Frontal cortex (tissue), 1 donor: ENCODE results near the gene BCKDK. TPM values are rescaled to one million over a fixed set of nuclear protein-coding genes. Genes with fewer than 3 reads are reported as not detected.

Source experiments
- total RNA-seq: library from RNA; depleted of rRNA; stranded (reverse); fragments of >200 nt; gene quantifications from one replicate; pipeline ENCODE4 v1.2.3, GENCODE V29; 2014

The BCKDK gene
- total RNA-seq, 1 donor from 2014 or later = 11.4 TPM

Other genes starting within 250 kb of the BCKDK start
- 41.6 TPM for gene BCL7C, start 214.3 kb upstream of the BCKDK start, total RNA-seq
- 0.41 TPM for gene CTF1, start 211.8 kb upstream of the BCKDK start, total RNA-seq
- gene FBXL19, start 184.8 kb upstream of the BCKDK start, total RNA-seq = 66.4 TPM
- gene ORAI3, start 159.3 kb upstream of the BCKDK start, total RNA-seq = 4.1 TPM
- 1.6 TPM for gene SETD1A, start 150.6 kb upstream of the BCKDK start, total RNA-seq
- gene HSD3B7, start 123.2 kb upstream of the BCKDK start, total RNA-seq = 2.0 TPM
- 11.4 TPM for gene STX1B, start 97.7 kb upstream of the BCKDK start, total RNA-seq
- 13.9 TPM for gene STX4, start 74.8 kb upstream of the BCKDK start, total RNA-seq
- 9.0 TPM for gene ZNF668, start 34.1 kb upstream of the BCKDK start, total RNA-seq
- 14.7 TPM for gene ZNF646, start 34.0 kb upstream of the BCKDK start, total RNA-seq
- gene PRSS53, start 19.4 kb upstream of the BCKDK start, total RNA-seq = 1.6 TPM
- 35.9 TPM for gene VKORC1, start 13.6 kb upstream of the BCKDK start, total RNA-seq
- 47.7 TPM for gene KAT8, start 9.3 kb downstream of the BCKDK start, total RNA-seq
- gene PRSS8, start 27.3 kb downstream of the BCKDK start, total RNA-seq = not detected
- 1.6 TPM for gene PRSS36, start 41.7 kb downstream of the BCKDK start, total RNA-seq
- 36.3 TPM for gene FUS, start 71.8 kb downstream of the BCKDK start, total RNA-seq
- gene PYCARD, start 94.4 kb downstream of the BCKDK start, total RNA-seq = 1.6 TPM
- 1.2 TPM for gene TRIM72, start 105.7 kb downstream of the BCKDK start, total RNA-seq
- gene PYDC1, start 108.7 kb downstream of the BCKDK start, total RNA-seq = 0.41 TPM
- 2.0 TPM for gene ITGAM, start 151.6 kb downstream of the BCKDK start, total RNA-seq
- 0.41 TPM for gene ITGAX, start 246.8 kb downstream of the BCKDK start, total RNA-seq